Fibroblast of skin of left biceps (primary cell): ENCODE measurements around the gene HSD3B2.

Experiments
- DNase-seq, 2 experiments: peaks; one replicate each; pipeline ENCODE4 v3.0.0-alpha.2; 2013; ENCODE audit warnings: low read depth in 2 of 2

Gene HSD3B2

GRCh38 chr1:119462964-119463363 is 48.0 kb downstream of the HSD3B2 start:
- no peak for DNase-seq

- DNase-seq: no peak
These were observed 48.6 kb downstream of the HSD3B2 start for GRCh38 chr1:119463569-119463968.

- DNase-seq: no peak
These were observed 51.5 kb downstream of the HSD3B2 start for GRCh38 chr1:119466445-119466844.

- DNase-seq: no peak
These were observed 52.3 kb downstream of the HSD3B2 start for GRCh38 chr1:119467219-119467618.

GRCh38 chr1:119467857-119468668 is 53.1 kb downstream of the HSD3B2 start:
- DNase-seq: no peak

GRCh38 chr1:119469741-119470140 is 54.8 kb downstream of the HSD3B2 start:
- no peak for DNase-seq

GRCh38 chr1:119470377-119470776 is 55.4 kb downstream of the HSD3B2 start:
- no peak for DNase-seq

- DNase-seq: no peak
These were observed 56.0 kb downstream of the HSD3B2 start for GRCh38 chr1:119470958-119471357.

GRCh38 chr1:119471566-119471965 is 56.6 kb downstream of the HSD3B2 start:
- no peak for DNase-seq

- no peak for DNase-seq
These were observed 57.3 kb downstream of the HSD3B2 start for GRCh38 chr1:119472080-119472818.
